NOMO-1 (cell line): ENCODE measurements around the gene KLF6.

Experiments used
- DNase-seq, 2 experiments: peaks; one replicate each; lab custom pipeline; 2025; ENCODE audit not compliant: unreplicated experiment in 2 of 2; lab: John Stamatoyannopoulos, UW

KLF6 gene

GRCh38 chr10:3812141-3812540, 27.1 kb upstream of the KLF6 start:
- no peak for DNase-seq

GRCh38 chr10:3811291-3811870, 26.4 kb upstream of the KLF6 start:
- peak; percentile 42 to 44 for DNase-seq

GRCh38 chr10:3808689-3809199, 23.7 kb upstream of the KLF6 start:
- DNase-seq = no peak

GRCh38 chr10:3807928-3808496, 23.0 kb upstream of the KLF6 start:
- peak in 1 of 2 experiments; percentile 26 for DNase-seq

GRCh38 chr10:3807211-3807927, 22.4 kb upstream of the KLF6 start:
- peak; percentile 34 to 69 for DNase-seq

GRCh38 chr10:3806603-3807002, 21.6 kb upstream of the KLF6 start:
- no peak for DNase-seq

GRCh38 chr10:3805791-3806461, 20.9 kb upstream of the KLF6 start:
- DNase-seq = peak; percentile 9 to 51

GRCh38 chr10:3805201-3805790, 20.3 kb upstream of the KLF6 start:
- DNase-seq = peak; percentile 14 to 90

- DNase-seq = peak; percentile 42 to 69
These were observed 19.1 kb upstream of the KLF6 start for GRCh38 chr10:3803927-3804741.

- peak in 1 of 2 experiments; percentile 67 for DNase-seq
These were observed 18.4 kb upstream of the KLF6 start for GRCh38 chr10:3803295-3803926.

GRCh38 chr10:3802526-3803265, 17.7 kb upstream of the KLF6 start:
- no peak for DNase-seq

- DNase-seq = no peak
These were observed 16.7 kb upstream of the KLF6 start for GRCh38 chr10:3801558-3802192.

GRCh38 chr10:3800586-3800985, 15.6 kb upstream of the KLF6 start:
- no peak for DNase-seq

GRCh38 chr10:3797750-3798149, 12.7 kb upstream of the KLF6 start:
- DNase-seq = no peak

- DNase-seq = no peak
These were observed 8.5 kb upstream of the KLF6 start for GRCh38 chr10:3793553-3793952.

GRCh38 chr10:3792710-3793219, 7.8 kb upstream of the KLF6 start:
- DNase-seq = peak in 1 of 2 experiments; percentile 7

GRCh38 chr10:3791974-3792633, 7.1 kb upstream of the KLF6 start:
- no peak for DNase-seq

GRCh38 chr10:3790858-3791257, 5.8 kb upstream of the KLF6 start:
- DNase-seq = no peak
